Heart left ventricle (tissue), 16 donors: ENCODE data around the gene EFCC1. TPM values are rescaled to one million over a fixed set of nuclear protein-coding genes. Genes with fewer than 3 reads are reported as not detected.
"Not testable (repeated sequence)": the region's sequence is repeated elsewhere in the genome, so short reads cannot be mapped to it uniquely, and the experiment has no call there.

ENCODE experiments used
- ATAC-seq, 4 donors: fragments of 200-7000 bp; cut with Tn5 transposase; one replicate each; pipeline ENCODE4 v1.9.1; 2020 to 2022; ENCODE audit warnings: moderate library complexity in 4 of 4, mild to moderate bottlenecking in 3 of 4, moderate number of reproducible peaks in 1 of 4
- DNase-seq, 5 donors: peaks; one replicate each; pipeline ENCODE4 v3.0.0-alpha.2; 2020
- H3K27ac ChIP-seq, 12 donors: fragments of 200-600 bp; sonication (generic) in 4 of 12; one replicate each; pipeline versions ENCODE4 v1.5.0 to v1.8.0; 2016 to 2022; ENCODE audit warnings: mild to moderate bottlenecking in 2 of 12
- H3K27me3 ChIP-seq, 9 donors: fragments of 200-600 bp; sonication (generic) in 2 of 9; one replicate each; pipeline versions ENCODE4 v1.5.1 to v1.8.0; 2016 to 2022; ENCODE audit warnings: mild to moderate bottlenecking in 3 of 9
- H3K36me3 ChIP-seq, 9 donors: fragments of 200-600 bp; sonication (generic) in 2 of 9; one replicate each; pipeline versions ENCODE4 v1.5.0 to v1.8.0; 2018 to 2022; ENCODE audit warnings: mild to moderate bottlenecking in 2 of 9
- H3K4me1 ChIP-seq, 12 donors: fragments of 200-600 bp; sonication (generic) in 4 of 12; one replicate each; pipeline versions ENCODE4 v1.5.0 to v1.8.0; 2016 to 2022; ENCODE audit warnings: mild to moderate bottlenecking in 3 of 12
- H3K4me3 ChIP-seq, 12 donors: fragments of 200-600 bp; sonication (generic) in 4 of 12; one replicate each; pipeline versions ENCODE4 v1.5.0 to v1.8.0; 2017 to 2022; ENCODE audit warnings: mild to moderate bottlenecking in 9 of 12, moderate library complexity in 4 of 12
- H3K9me3 ChIP-seq, 12 donors: fragments of 200-600 bp; sonication (generic) in 4 of 12; one replicate each; pipeline versions ENCODE4 v1.5.0 to v1.8.0; 2016 to 2022; ENCODE audit warnings: mild to moderate bottlenecking in 1 of 12
- CTCF ChIP-seq, 12 donors: fragments of 200-600 bp; sonication (generic) in 4 of 12; IDR thresholded peaks; one replicate each; pipeline versions ENCODE4 v1.5.0 to v1.8.0; 2018 to 2022; ENCODE audit warnings: antibody characterized with exemption in 12 of 12, mild to moderate bottlenecking in 5 of 12
- POLR2A ChIP-seq, 2 donors: fragments of 450-650 bp; IDR thresholded peaks; one replicate each; pipeline ENCODE4 v1.6.1; 2017; ENCODE audit warnings: antibody characterized with exemption in 2 of 2, mild to moderate bottlenecking in 2 of 2, moderate library complexity in 2 of 2
- WGBS, 4 donors: extraction: QIAGEN DNeasy Blood & Tissue Kit in 2 of 4; methylation state at CpG; one replicate each; pipeline versions ENCODE4 v1.1.5 to v1.1.7; 2013 to 2018; 5-methylcytosine and 5-hydroxymethylcytosine counted together
- intact Hi-C, 10 donors: fragments of 100-400 bp; cut with DNase I; formaldehyde crosslinking; loops; one replicate each; pipeline versions ENCODE4 v1.11.1 to v1.14.2; 2022
- polyA plus RNA-seq, 2 donors: library from polyadenylated mRNA; stranded (reverse); fragments of 200-250 nt; gene quantifications; one replicate each; pipeline ENCODE4 v1.2.3, GENCODE V29; 2013
- total RNA-seq, 9 donors: library from RNA; depleted of rRNA in 2 of 9; stranded (reverse); fragments of >200 nt in 2 of 9; fragmentation: NEBNext Ultra II Directional in 3 of 9; extraction: Animal tissue kit (Norgen Biotek cat#: 25700) in 3 of 9; gene quantifications; one replicate each; pipeline versions ENCODE4 v1.1.0 to v1.2.4, GENCODE V29; 2016 to 2023
- donor health status: ischemic (EF 13 %, LVEDD 7.1; RV severe dilation, severe dysfunction).
- donor health status: healthy with polysubstance abuse.
- donor health status: DM: no; HTN: yes; CAD: no.
- donor health status: DM: no; HTN: no; CAD: no.
- donor health status: ischemic (EF 25% LVEDD 6.9; RV normal size, moderate dysfunction).
- donor health status: ischemic (EF 25% LVEDD 5.7; RV mildly dilated, moderate dysfunction).
- donor health status: healthy.
- donor health status: DM: yes; HTN: yes; CAD: no.
- donor health status: ischemic (EF 35%, LVEDD 5.7; RV mildly dilated, moderate dysfunction).
- donor health status: nonischemic (EF 11% LVEDD 7.7; RV severe dilation, severe dysfunction).
- donor health status: DM: yes; HTN: yes; CAD: no.
- donor health status: PGD.
- donor health status: ischemic (EF 29% LVEDD 5.4; RV normal size, mild dysfunction).
- donor health status: nonischemic (EF 23%, LVEDD 6.1; RV moderate dilation, normal function).

The EFCC1 gene
- total and polyA plus RNA-seq, 11 donors = 0.60 to 2.5 (median 1.5) TPM

- no peak for ATAC-seq
- 91 to 95% (median 93%) methylated on average over 4 to 12 of the region's 12 CpGs for WGBS, 4 donors
- no peaks in the 10 kb centered on the region for H3K36me3 ChIP-seq
- intact Hi-C loops = loop anchor here in 5 of 10 donors (5.0 to 10.0 kb wide), 3 partner anchors 33 to 113 kb away; no protein-coding TSS in a partner anchor
- peaks cover 0 to 10% (median 7%) of the 10 kb centered on the region in 12 donors for H3K4me1 ChIP-seq
- H3K9me3 ChIP-seq = no peaks in the 10 kb centered on the region
- H3K27ac ChIP-seq = no peak overlapping the region
- DNase-seq = peak in 1 of 5 donors; percentile 50
- TF ChIP-seq POLR2A (IDR thresholded peaks at IDR 0.05) = no peak
- TF ChIP-seq CTCF (IDR thresholded peaks at IDR 0.05) = no peak
- no peaks in the 10 kb centered on the region for H3K27me3 ChIP-seq
- H3K4me3 ChIP-seq = no peak overlapping the region
Measured at GRCh38 chr3:129085165-129085715, 84.1 kb downstream of the EFCC1 start.

GRCh38 chr3:129085818-129086217 is 84.7 kb downstream of the EFCC1 start:
- TF ChIP-seq CTCF (IDR thresholded peaks at IDR 0.05) = no peak
- TF ChIP-seq POLR2A (IDR thresholded peaks at IDR 0.05) = no peak
- Histone ChIP-seq H3K4me1 (peaks cover 0 to 10% (median 7%) of the 10 kb centered on the region in 12 donors), H3K27me3 (no peaks in the 10 kb centered on the region), H3K36me3 (no peaks in the 10 kb centered on the region), H3K4me3 (no peak overlapping the region), H3K27ac (no peak overlapping the region), H3K9me3 (no peaks in the 10 kb centered on the region)
- peak in 1 of 5 donors; percentile 47 for DNase-seq
- ATAC-seq = no peak
- intact Hi-C loops = loop anchor here in 5 of 10 donors (5.0 to 10.0 kb wide), 3 partner anchors 34 to 114 kb away; no protein-coding TSS in a partner anchor
- 82 to 96% (median 95%) methylated on average over 4 of the region's 4 CpGs for WGBS, 4 donors

GRCh38 chr3:129087138-129087702 is 86.1 kb downstream of the EFCC1 start:
- Histone ChIP-seq H3K27ac (peak overlapping the region; percentile 18 to 97 (median 82)), H3K36me3 (peaks cover 0 to 12% (median 11%) of the 10 kb centered on the region in 9 donors), H3K9me3 (no peaks in the 10 kb centered on the region), H3K4me1 (peaks cover 0 to 12% (median 7%) of the 10 kb centered on the region in 12 donors), H3K27me3 (no peaks in the 10 kb centered on the region), H3K4me3 (no peak overlapping the region)
- ATAC-seq (peak; percentile 35 to 83 (median 78)), DNase-seq (peak in 4 of 5 donors; percentile 58 to 63 (median 60))
- intact Hi-C loops = loop anchor here in 6 of 10 donors (1.0 to 10.0 kb wide), 4 partner anchors 35 to 117 kb away; no protein-coding TSS in a partner anchor
- WGBS, 4 donors = 31 to 54% (median 45%) methylated on average over 6 to 8 of the region's 8 CpGs
- TF ChIP-seq CTCF (IDR thresholded peaks at IDR 0.05) (no peak), POLR2A (IDR thresholded peaks at IDR 0.05) (no peak)

- Histone ChIP-seq H3K4me1 (peaks cover 0 to 12% (median 7%) of the 10 kb centered on the region in 12 donors), H3K27ac (peak overlapping the region in 6 of 12 donors; percentile 44 to 92 (median 78)), H3K36me3 (peaks cover 0 to 18% (median 16%) of the 10 kb centered on the region in 9 donors)
- H3K27me3 ChIP-seq, H3K9me3 ChIP-seq, H3K4me3 ChIP-seq: not testable (repeated sequence)
- 10% methylated on average over 6 to 7 of the region's 9 CpGs; no CpG with 5 or more reads in 2 of the 4 donors for WGBS, 4 donors
- DNase-seq = peak in 4 of 5 donors; percentile 55 to 63 (median 60)
- intact Hi-C loops = loop anchor here in 6 of 10 donors (1.0 to 10.0 kb wide), 4 partner anchors 36 to 118 kb away; no protein-coding TSS in a partner anchor
- ATAC-seq = peak; percentile 87 to 95 (median 90)
Measured at GRCh38 chr3:129087904-129088303, 86.8 kb downstream of the EFCC1 start.

GRCh38 chr3:129088312-129088711 is 87.2 kb downstream of the EFCC1 start:
- not testable (repeated sequence) for H3K27ac ChIP-seq, H3K27me3 ChIP-seq, H3K4me3 ChIP-seq, DNase-seq, H3K9me3 ChIP-seq
- Histone ChIP-seq H3K4me1 (peaks cover 0 to 12% (median 7%) of the 10 kb centered on the region in 12 donors), H3K36me3 (peaks cover 0 to 22% (median 20%) of the 10 kb centered on the region in 9 donors)
- WGBS, 4 donors = no CpG with 5 or more reads among the region's 6 CpGs
- intact Hi-C loops = loop anchor here in 5 of 10 donors (5.0 to 10.0 kb wide), 3 partner anchors 36 to 116 kb away; no protein-coding TSS in a partner anchor
- peak; percentile 30 to 38 (median 32) for ATAC-seq
